Natural killer cell treated with Interleukin-12 subunit alpha and Interleukin-12 subunit beta and Interleukin-15 and Interleukin-18, amount 100 ng/mL, for 72 hours (primary cell): Measurements from ENCODE around the gene TRIM2. TPM values are rescaled to one million over a fixed set of nuclear protein-coding genes. Genes with fewer than 3 reads are reported as not detected.

Experiments used
- ATAC-seq, 2 donors: fragments of 150-1000 bp; cut with Tn5 transposase in 1 of 2; sonication (Bioruptor Pico), chemical (Tn5 transposase) in 1 of 2; 2 replicates each; pipeline ENCODE4 v1.10.0; 2021
- DNase-seq: peaks from one replicate; pipeline ENCODE4 v3.0.0; 2022; ENCODE audit warnings: low spot score
- H3K27ac Mint-ChIP-seq, 2 donors: 1 replicate in 1 of 2; 2 replicates in 1 of 2; pipeline ENCODE4 v1.8.0; 2022; ENCODE audit warnings: mixed read lengths in 2 of 2, mild to moderate bottlenecking in 1 of 2, moderate library complexity in 1 of 2
- H3K27me3 Mint-ChIP-seq, 2 donors: 1 replicate in 1 of 2; 2 replicates in 1 of 2; pipeline ENCODE4 v1.8.0; 2022; ENCODE audit warnings: mixed read lengths in 2 of 2
- H3K36me3 Mint-ChIP-seq: one replicate; pipeline ENCODE4 v1.8.0; 2022; ENCODE audit warnings: mixed read lengths
- H3K4me1 Mint-ChIP-seq, 2 donors: 1 replicate in 1 of 2; 2 replicates in 1 of 2; pipeline ENCODE4 v1.8.0; 2022; ENCODE audit warnings: low read depth in 2 of 2, mixed read lengths in 2 of 2, mild to moderate bottlenecking in 1 of 2
- H3K4me3 Mint-ChIP-seq: one replicate; pipeline ENCODE4 v1.8.0; 2022; ENCODE audit warnings: mixed read lengths
- H3K9me3 Mint-ChIP-seq: 2 replicates; pipeline ENCODE4 v1.8.0; 2022; ENCODE audit warnings: mixed read lengths
- total RNA-seq, 2 donors: library from RNA; stranded (reverse); gene quantifications; one replicate each; pipeline ENCODE4 v1.2.3, GENCODE V29; 2022

TRIM2 gene
- total RNA-seq, 2 donors from 2014 or later, result not detected

- H3K4me1 Mint-ChIP-seq, result peaks cover 4 to 9% of the 10 kb centered on the region in 2 donors
- peaks cover 42 to 70% of the 10 kb centered on the region in 2 donors for H3K27me3 Mint-ChIP-seq
- H3K36me3 Mint-ChIP-seq, result peaks cover 12% of the 10 kb centered on the region
- H3K9me3 Mint-ChIP-seq, result no peaks in the 10 kb centered on the region
- ATAC-seq, result no peak
- no peak overlapping the region for H3K27ac Mint-ChIP-seq
- DNase-seq, result no peak
- no peak overlapping the region for H3K4me3 Mint-ChIP-seq
Observed at GRCh38 chr4:153220682-153221395, 16.6 kb downstream of the TRIM2 start.

- ATAC-seq (no peak), DNase-seq (no peak)
- H3K27me3 Mint-ChIP-seq, result peaks cover 37 to 67% of the 10 kb centered on the region in 2 donors
Observed at GRCh38 chr4:153221783-153222706, 17.8 kb downstream of the TRIM2 start.

GRCh38 chr4:153222707-153223426 lies 18.6 kb downstream of the TRIM2 start:
- Mint-ChIP-seq H3K27me3 (peaks cover 33 to 61% of the 10 kb centered on the region in 2 donors), H3K27ac (no peak overlapping the region), H3K4me3 (peak overlapping the region; percentile 70), H3K36me3 (peaks cover 12% of the 10 kb centered on the region), H3K4me1 (peaks cover 4 to 9% of the 10 kb centered on the region in 2 donors), H3K9me3 (no peaks in the 10 kb centered on the region)
- ATAC-seq (peak; percentile 71 to 83), DNase-seq (peak; percentile 64)

More at GRCh38 chr4:153221783-153222706, 17.8 kb downstream of the TRIM2 start:
- no peaks in the 10 kb centered on the region for H3K9me3 Mint-ChIP-seq
- peaks cover 12% of the 10 kb centered on the region for H3K36me3 Mint-ChIP-seq
- H3K4me3 Mint-ChIP-seq, result peak overlapping the region; percentile 70
- H3K4me1 Mint-ChIP-seq, result peaks cover 4 to 9% of the 10 kb centered on the region in 2 donors
- no peak overlapping the region for H3K27ac Mint-ChIP-seq

- DNase-seq (no peak), ATAC-seq (no peak)
- Mint-ChIP-seq H3K9me3 (no peaks in the 10 kb centered on the region), H3K27me3 (peaks cover 33 to 62% of the 10 kb centered on the region in 2 donors), H3K4me1 (peaks cover 4 to 9% of the 10 kb centered on the region in 2 donors), H3K36me3 (peaks cover 12% of the 10 kb centered on the region), H3K4me3 (peak overlapping the region; percentile 61), H3K27ac (no peak overlapping the region)
Observed at GRCh38 chr4:153223427-153223801, 19.2 kb downstream of the TRIM2 start.

- DNase-seq (no peak), ATAC-seq (no peak)
- Mint-ChIP-seq H3K27ac (no peak overlapping the region), H3K4me3 (no peak overlapping the region), H3K4me1 (peaks cover 4 to 9% of the 10 kb centered on the region in 2 donors), H3K9me3 (no peaks in the 10 kb centered on the region), H3K27me3 (peaks cover 33 to 62% of the 10 kb centered on the region in 2 donors), H3K36me3 (peaks cover 12% of the 10 kb centered on the region)
Observed at GRCh38 chr4:153223930-153224329, 19.7 kb downstream of the TRIM2 start.

- DNase-seq (no peak), ATAC-seq (no peak)
- peaks cover 4 to 9% of the 10 kb centered on the region in 2 donors for H3K4me1 Mint-ChIP-seq
- H3K9me3 Mint-ChIP-seq, result no peaks in the 10 kb centered on the region
- no peak overlapping the region for H3K4me3 Mint-ChIP-seq
- no peak overlapping the region for H3K27ac Mint-ChIP-seq
- peaks cover 12% of the 10 kb centered on the region for H3K36me3 Mint-ChIP-seq
- peaks cover 31 to 60% of the 10 kb centered on the region in 2 donors for H3K27me3 Mint-ChIP-seq
Observed at GRCh38 chr4:153224474-153224873, 20.2 kb downstream of the TRIM2 start.

GRCh38 chr4:153227469-153228075 lies 23.3 kb downstream of the TRIM2 start:
- no peaks in the 10 kb centered on the region for H3K9me3 Mint-ChIP-seq
- H3K4me1 Mint-ChIP-seq, result peaks cover 4% of the 10 kb centered on the region in 2 donors
- H3K36me3 Mint-ChIP-seq, result peaks cover 12% of the 10 kb centered on the region
- H3K27ac Mint-ChIP-seq, result no peak overlapping the region
- ATAC-seq, result no peak
- H3K27me3 Mint-ChIP-seq, result peaks cover 29 to 51% of the 10 kb centered on the region in 2 donors
- no peak overlapping the region for H3K4me3 Mint-ChIP-seq
- no peak for DNase-seq

- H3K27ac Mint-ChIP-seq, result no peak overlapping the region
- DNase-seq (no peak), ATAC-seq (no peak)
- peaks cover 37 to 57% of the 10 kb centered on the region in 2 donors for H3K27me3 Mint-ChIP-seq
- H3K9me3 Mint-ChIP-seq, result no peaks in the 10 kb centered on the region
- no peak overlapping the region for H3K4me3 Mint-ChIP-seq
- H3K4me1 Mint-ChIP-seq, result peaks cover 10 to 11% of the 10 kb centered on the region in 2 donors
- H3K36me3 Mint-ChIP-seq, result peaks cover 12% of the 10 kb centered on the region
Observed at GRCh38 chr4:153228512-153229140, 24.4 kb downstream of the TRIM2 start.

GRCh38 chr4:153229545-153229944 lies 25.3 kb downstream of the TRIM2 start:
- DNase-seq (no peak), ATAC-seq (no peak)
- Mint-ChIP-seq H3K27ac (no peak overlapping the region), H3K9me3 (no peaks in the 10 kb centered on the region), H3K27me3 (peaks cover 32 to 50% of the 10 kb centered on the region in 2 donors), H3K4me1 (peaks cover 11% of the 10 kb centered on the region in 2 donors), H3K4me3 (no peak overlapping the region), H3K36me3 (peaks cover 7% of the 10 kb centered on the region)

GRCh38 chr4:153232768-153233167 lies 28.5 kb downstream of the TRIM2 start:
- no peak for ATAC-seq
- peaks cover 11% of the 10 kb centered on the region in 2 donors for H3K4me1 Mint-ChIP-seq
- no peak for DNase-seq
- H3K4me3 Mint-ChIP-seq, result no peak overlapping the region
- H3K9me3 Mint-ChIP-seq, result no peaks in the 10 kb centered on the region
- no peaks in the 10 kb centered on the region for H3K36me3 Mint-ChIP-seq
- peaks cover 32 to 48% of the 10 kb centered on the region in 2 donors for H3K27me3 Mint-ChIP-seq
- no peak overlapping the region for H3K27ac Mint-ChIP-seq

- ATAC-seq (no peak), DNase-seq (no peak)
- Mint-ChIP-seq H3K36me3 (no peaks in the 10 kb centered on the region), H3K27me3 (peaks cover 24 to 39% of the 10 kb centered on the region in 2 donors), H3K27ac (peak overlapping the region in 1 of 2 donors; percentile 15), H3K4me1 (peaks cover 11% of the 10 kb centered on the region in 2 donors), H3K4me3 (no peak overlapping the region), H3K9me3 (no peaks in the 10 kb centered on the region)
Observed at GRCh38 chr4:153233761-153234371, 29.6 kb downstream of the TRIM2 start.

GRCh38 chr4:153234885-153235284 lies 30.6 kb downstream of the TRIM2 start:
- H3K4me1 Mint-ChIP-seq, result peaks cover 11% of the 10 kb centered on the region in 2 donors
- no peak overlapping the region for H3K27ac Mint-ChIP-seq
- H3K27me3 Mint-ChIP-seq, result peaks cover 24 to 38% of the 10 kb centered on the region in 2 donors
- no peak for ATAC-seq
- no peak for DNase-seq
- H3K9me3 Mint-ChIP-seq, result no peaks in the 10 kb centered on the region
- no peak overlapping the region for H3K4me3 Mint-ChIP-seq
- H3K36me3 Mint-ChIP-seq, result no peaks in the 10 kb centered on the region
